ENCODE results near the gene RARRES1. TPM values are rescaled to one million over a fixed set of nuclear protein-coding genes. Genes with fewer than 3 reads are reported as not detected.
"Not testable (repeated sequence)": the region's sequence is repeated elsewhere in the genome, so short reads cannot be mapped to it uniquely, and the experiment has no call there.

Gene RARRES1
- total RNA-seq, 1 experiment from 2014 or later: not detected

DNA sequence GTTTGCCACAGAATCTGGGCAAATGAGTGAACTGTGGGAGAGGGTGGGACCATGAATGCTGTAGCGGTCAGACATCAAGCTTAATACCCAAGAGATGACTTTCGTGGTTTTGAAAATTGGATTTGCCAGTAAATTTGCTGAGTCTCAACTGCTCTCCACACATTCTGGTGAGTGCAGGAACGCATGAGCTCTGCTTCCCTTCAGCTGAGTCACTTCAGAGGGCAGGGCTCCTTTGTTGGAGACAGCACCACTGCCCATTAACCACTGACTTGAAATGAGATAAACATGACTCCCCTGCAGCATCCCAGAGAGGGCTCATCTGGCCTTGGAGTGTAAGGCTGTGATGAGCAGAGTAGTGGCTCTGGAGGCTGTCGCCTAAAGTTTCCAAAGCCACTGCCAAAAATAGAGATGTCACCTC is 22.6 kb downstream of the RARRES1 start:
- DNase-seq (ENCODE audit: low spot score): no peak
- in situ Hi-C loops (cut with HindIII; ENCODE audit: low sequenced_read_pairs): loop anchor here (10.0 kb wide), 1 partner anchor 95 kb away; the partner anchor contains the start of gene MFSD1

GRCh38 chr3:158703566-158703965 is 28.7 kb downstream of the RARRES1 start:
- in situ Hi-C loops (cut with HindIII; ENCODE audit: low sequenced_read_pairs): no loop called here
- DNase-seq (ENCODE audit: low spot score): no peak

DNA sequence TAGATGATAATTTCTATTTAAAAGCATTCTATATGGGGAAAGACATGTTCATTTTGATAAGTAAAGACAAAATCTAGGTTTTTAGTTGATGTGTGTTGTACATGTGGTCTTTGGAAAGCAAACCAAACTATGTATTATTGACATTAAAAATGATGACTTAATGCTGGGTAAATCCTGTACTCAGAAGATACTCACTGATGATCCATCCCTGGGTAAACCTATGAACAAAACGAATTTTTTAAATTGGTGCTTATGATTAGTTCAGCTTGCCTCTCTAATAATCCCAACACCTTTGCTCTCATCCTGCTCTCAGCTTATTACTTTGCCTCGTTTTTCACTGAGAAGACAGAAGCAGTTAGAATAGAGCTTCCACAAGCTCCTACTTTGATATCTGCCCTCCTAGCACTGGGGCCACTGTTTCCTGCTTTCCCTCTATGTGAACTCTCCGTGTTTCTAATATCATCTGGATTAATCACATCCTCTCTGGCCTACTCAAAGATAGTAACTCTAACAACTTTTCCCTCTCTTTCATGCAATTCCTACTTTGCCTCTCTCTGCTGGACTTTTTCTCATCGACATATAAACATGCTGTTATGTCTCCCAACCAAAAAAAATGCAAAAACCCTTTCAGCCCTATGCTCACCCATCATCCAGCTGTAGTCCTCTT is 29.3 kb downstream of the RARRES1 start:
- no peak for DNase-seq (ENCODE audit: low spot score)

DNA sequence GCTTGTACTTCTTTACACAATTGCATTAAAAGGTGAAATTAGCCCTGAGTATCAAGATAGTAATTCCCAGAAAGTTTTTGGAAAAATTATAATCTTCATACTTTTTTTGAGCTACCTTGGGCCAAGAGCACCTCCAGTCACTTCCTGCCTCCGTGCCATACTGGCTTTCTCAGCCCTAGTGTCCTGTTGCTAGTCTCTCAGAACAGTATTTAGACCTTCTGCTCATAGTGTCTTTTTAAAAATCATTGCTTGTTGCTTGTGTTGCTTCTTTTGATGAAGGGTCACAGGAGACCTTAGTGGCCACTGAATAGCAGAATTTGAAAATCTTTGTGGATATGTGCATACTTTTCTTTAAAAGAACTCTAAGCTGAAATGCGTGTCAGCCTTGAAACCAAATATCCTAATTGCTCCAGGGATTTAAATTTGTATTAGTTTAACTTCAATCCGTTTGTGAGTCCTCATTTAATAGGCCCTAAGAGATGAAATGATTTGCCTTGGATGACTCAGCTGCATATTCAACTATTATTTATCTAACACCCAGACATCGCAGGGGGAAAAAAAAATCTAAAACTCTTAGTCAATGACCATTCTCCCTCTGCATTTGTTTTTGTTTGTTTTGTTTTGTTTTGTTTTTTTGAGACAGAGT is 30.7 kb downstream of the RARRES1 start:
- no peak for DNase-seq (ENCODE audit: low spot score)
- in situ Hi-C loops (cut with HindIII; ENCODE audit: low sequenced_read_pairs): no loop called here

More for the DNA sequence above, 29.3 kb downstream of the RARRES1 start:
- in situ Hi-C loops (cut with HindIII; ENCODE audit: low sequenced_read_pairs): no loop called here

DNA sequence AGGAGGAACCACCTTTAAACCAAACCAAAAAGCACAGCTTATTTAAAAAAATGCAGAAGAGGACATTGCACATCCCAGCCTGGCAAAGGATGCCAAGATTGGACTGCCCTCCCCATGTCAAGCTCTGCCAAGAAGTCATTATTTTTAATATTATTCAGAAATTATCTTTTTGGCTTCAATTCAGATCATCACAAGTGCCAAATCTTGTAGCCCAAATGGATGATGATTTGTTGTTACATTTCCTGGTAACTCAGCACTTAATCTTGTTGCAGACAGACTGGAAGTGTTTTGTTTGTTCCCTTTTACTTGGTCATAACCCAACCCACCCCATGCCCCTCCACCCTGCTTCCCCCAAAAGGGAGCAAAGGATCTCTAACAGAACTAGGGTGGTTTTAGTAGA is 31.7 kb downstream of the RARRES1 start:
- peak; percentile 36 for DNase-seq (ENCODE audit: low spot score)
- in situ Hi-C loops (cut with HindIII; ENCODE audit: low sequenced_read_pairs): no loop called here

- in situ Hi-C loops (cut with HindIII; ENCODE audit: low sequenced_read_pairs): no loop called here
- no peak for DNase-seq (ENCODE audit: low spot score)
Measured at GRCh38 chr3:158696618-158697017, 35.6 kb downstream of the RARRES1 start.

DNA sequence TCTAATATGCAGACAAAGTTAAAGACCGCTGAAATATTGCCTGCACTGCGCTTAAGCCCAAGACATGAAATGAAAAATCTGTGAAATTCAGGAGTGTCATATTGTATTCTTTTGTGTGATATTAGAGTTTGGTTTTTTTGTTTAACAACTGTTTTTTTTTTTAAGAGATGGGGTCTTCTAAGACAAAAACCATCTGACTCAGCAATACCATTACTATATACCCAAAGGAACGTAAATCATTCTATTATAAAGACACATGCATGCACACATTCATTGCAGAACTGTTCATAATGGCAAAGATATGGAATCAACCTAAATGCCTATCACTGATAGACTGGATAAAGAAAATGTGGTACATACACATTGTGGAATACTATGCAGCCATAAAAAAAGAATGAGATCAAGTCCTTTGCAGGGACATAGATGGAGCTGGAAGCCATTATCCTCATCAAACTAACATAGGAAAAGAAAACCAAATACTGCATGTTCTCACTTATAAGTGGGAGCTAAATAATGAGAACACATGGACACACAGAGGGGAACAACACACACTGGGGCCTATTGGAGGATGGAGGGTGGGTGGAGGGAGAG is 38.3 kb downstream of the RARRES1 start:
- DNase-seq (ENCODE audit: low spot score); in situ Hi-C loops (cut with HindIII; ENCODE audit: low sequenced_read_pairs): not testable (repeated sequence)

GRCh38 chr3:158685159-158685558 is 47.1 kb downstream of the RARRES1 start:
- no peak for DNase-seq (ENCODE audit: low spot score)
- in situ Hi-C loops (cut with HindIII; ENCODE audit: low sequenced_read_pairs): no loop called here

DNA sequence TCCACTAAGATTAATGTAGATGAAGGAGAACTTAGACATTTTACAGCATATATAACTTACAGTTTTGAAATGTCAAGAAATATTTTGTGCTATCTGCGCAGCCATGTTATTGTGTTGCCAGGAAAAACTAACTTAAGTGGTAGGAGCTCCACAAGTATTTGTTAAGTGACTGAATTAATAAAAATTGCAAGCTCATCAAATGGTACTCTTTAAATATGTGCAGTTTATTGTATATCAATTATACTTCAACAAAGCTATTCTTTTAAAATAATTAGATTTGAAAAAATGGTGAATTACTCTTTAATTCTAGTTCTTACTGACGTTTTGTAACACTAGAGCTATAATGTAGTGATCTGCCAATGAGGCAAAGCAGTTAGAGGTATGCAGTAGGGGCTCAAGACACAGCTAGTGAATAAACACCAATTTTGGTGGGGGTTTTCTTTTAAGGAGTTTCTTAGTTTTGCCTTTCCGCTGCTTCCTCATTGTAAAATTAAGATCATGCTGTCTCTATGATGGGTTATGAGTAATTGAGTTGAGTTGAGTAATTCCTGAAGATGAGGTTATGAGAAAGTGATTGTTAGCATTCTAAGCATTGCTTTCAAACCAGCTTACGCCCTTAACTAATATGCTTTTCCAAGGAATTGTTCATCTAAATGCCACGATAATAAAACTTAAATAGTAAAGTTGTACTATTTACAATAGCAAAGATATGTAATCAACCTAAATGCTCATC is 48.9 kb downstream of the RARRES1 start:
- in situ Hi-C loops (cut with HindIII; ENCODE audit: low sequenced_read_pairs): no loop called here
- DNase-seq (ENCODE audit: low spot score): no peak

DNA sequence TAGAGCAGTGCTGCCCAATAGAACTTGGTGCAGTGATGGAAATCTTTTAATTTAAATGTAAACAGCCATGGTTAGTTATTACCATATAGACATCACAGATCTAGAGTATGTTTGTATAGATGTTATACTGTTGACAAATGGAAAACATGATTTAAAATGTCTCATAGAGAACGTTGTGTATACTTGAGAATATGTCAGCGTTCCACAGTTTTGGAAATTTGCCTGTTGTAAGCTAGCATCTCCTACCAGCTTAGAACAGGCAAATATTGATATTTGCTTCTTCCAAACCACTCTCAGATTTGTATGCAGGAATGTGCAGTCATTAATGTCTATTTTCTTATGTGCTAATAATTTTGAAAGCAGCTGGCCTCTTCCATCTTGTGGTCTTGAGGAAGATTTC is 51.4 kb downstream of the RARRES1 start:
- in situ Hi-C loops (cut with HindIII; ENCODE audit: low sequenced_read_pairs): no loop called here

GRCh38 chr3:158679547-158680000 is 52.7 kb downstream of the RARRES1 start:
- in situ Hi-C loops (cut with HindIII; ENCODE audit: low sequenced_read_pairs): no loop called here
- no peak for DNase-seq (ENCODE audit: low spot score)

More for the DNA sequence above, 51.4 kb downstream of the RARRES1 start:
- no peak for DNase-seq (ENCODE audit: low spot score)

GRCh38 chr3:158678687-158679086 is 53.6 kb downstream of the RARRES1 start:
- in situ Hi-C loops (cut with HindIII; ENCODE audit: low sequenced_read_pairs): no loop called here

DNA sequence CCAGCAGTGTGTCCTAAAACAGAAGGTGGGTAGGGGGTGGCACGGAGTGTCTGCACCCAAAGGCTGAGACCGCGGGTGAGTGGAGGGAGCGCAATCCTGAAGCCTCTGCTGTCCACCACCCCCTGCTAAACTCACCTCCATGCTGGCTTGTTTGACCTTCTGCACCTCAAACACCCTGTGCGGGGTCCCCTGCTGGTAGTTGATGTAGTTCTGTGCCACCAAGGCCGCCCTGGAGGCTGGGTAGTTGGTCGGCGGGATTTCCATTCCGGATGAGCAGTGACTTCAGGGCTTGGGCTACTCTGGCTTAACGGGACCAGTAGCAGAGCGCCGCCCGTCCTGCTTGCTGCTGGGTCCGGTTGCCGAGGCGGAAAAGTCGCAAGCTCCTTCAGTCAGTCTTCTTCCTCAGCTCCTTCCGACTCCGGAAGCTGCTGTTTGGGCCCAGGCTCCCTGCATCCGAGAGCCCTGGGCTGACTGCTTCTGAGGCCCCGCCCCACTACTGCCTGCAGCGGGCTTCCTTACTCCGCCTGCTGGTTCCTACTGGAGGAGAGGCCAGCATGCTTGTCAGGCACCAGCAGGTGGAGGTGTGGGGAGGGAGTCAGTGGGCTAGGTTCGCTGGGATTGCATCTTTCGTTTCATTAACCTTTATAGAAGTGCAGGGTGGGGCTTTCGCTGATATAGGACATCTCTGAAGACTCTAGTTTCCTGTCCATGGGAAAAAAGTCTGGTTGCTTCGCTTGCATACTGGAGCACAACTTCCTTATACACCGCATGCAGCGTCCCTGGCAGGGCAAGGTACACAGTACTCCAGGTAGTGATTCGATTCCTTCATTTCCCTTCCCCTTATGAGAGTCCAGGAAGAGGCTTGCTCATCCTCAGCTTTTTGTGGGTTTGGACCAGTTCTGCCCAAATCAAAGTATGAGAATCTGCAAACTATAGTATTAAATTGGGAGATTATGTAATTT is 59.8 kb downstream of the RARRES1 start, which contains the start of gene LXN:
Gene LXN (minus strand): TSS at position 434 of the 962 bp plus-strand sequence. CDS start 170 bp downstream, at position 264.
- peak; percentile 93 for DNase-seq (ENCODE audit: low spot score)
- in situ Hi-C loops (cut with HindIII; ENCODE audit: low sequenced_read_pairs): no loop called here

More at GRCh38 chr3:158678687-158679086, 53.6 kb downstream of the RARRES1 start:
- no peak for DNase-seq (ENCODE audit: low spot score)

- DNase-seq (ENCODE audit: low spot score): peak; percentile 39
- in situ Hi-C loops (cut with HindIII; ENCODE audit: low sequenced_read_pairs): no loop called here
Measured at GRCh38 chr3:158671821-158672214, 60.4 kb downstream of the RARRES1 start.

DNA sequence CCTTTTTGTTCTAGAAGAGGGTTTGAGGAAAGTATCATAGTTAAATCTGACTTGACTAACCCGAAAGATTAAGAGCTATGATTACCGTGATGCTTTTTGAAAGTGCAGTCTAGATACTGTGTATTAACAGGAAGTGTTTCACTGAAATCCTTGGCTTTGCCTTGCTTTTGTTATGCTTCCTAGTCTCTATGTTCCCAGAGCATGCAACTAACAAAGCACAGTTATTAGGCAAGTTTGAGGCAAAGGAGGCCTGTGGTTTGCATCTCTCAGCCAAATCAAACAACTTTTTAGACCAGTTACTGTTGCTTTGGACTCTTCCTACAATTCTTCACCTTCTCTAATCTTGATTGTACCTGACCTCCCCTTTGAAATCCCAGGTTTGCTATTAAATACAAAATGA is 63.8 kb downstream of the RARRES1 start:
- in situ Hi-C loops (cut with HindIII; ENCODE audit: low sequenced_read_pairs): no loop called here
- no peak for DNase-seq (ENCODE audit: low spot score)

GRCh38 chr3:158666416-158666815 is 65.8 kb downstream of the RARRES1 start:
- no peak for DNase-seq (ENCODE audit: low spot score)
- in situ Hi-C loops (cut with HindIII; ENCODE audit: low sequenced_read_pairs): no loop called here

- in situ Hi-C loops (cut with HindIII; ENCODE audit: low sequenced_read_pairs): no loop called here
- DNase-seq (ENCODE audit: low spot score): no peak
Measured at GRCh38 chr3:158663832-158664231, 68.4 kb downstream of the RARRES1 start.

GRCh38 chr3:158663246-158663645 is 69.0 kb downstream of the RARRES1 start:
- DNase-seq (ENCODE audit: low spot score): no peak
- in situ Hi-C loops (cut with HindIII; ENCODE audit: low sequenced_read_pairs): no loop called here
